ENCODE data around the gene ANXA11. TPM values are rescaled to one million over a fixed set of nuclear protein-coding genes. Genes with fewer than 3 reads are reported as not detected.

The ANXA11 gene
- total RNA-seq, result 5.5 TPM

DNA sequence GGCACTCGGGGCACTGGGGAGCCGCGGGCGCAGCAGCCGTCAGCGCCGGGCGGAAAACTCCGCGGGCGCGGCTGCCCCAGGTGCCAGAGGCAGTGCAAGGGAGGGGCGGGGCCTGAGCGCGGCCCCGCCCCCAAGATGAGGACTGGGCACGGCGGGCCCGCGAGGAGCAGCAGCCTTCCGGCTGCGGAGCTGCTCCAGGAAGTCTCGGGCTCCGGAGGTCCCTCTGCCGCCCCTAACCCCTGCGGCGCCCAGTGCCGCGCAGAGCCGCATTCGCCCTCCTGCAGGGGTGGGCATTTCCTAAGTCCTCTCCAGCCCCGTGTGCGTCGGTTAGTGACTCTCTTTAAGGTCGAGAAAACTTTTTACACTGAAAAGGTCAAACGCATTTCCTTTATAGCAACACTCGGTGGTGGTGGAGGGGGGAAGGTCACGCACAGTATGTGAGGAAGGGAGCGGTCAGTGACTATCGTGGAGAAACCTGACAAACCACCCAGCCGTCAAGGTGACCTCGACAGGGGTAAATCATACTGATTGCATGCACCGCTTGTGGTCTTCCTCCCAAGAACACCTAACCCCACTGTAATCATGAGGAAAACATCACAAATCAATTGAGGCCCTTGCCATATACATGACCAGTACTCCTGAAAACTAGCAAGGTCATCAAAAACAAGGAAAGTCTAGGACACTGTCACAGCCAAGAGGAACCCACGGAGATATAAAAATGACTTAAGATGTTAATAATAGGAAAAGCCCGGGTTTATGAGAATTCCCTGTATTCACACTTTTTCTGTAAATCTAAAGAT is at the start of gene ANXA11:
Gene ANXA11, minus strand, starts transcription at position 61 of the 800 bp plus-strand sequence. CDS start 32,676 bp downstream, outside the sequence.

DNA sequence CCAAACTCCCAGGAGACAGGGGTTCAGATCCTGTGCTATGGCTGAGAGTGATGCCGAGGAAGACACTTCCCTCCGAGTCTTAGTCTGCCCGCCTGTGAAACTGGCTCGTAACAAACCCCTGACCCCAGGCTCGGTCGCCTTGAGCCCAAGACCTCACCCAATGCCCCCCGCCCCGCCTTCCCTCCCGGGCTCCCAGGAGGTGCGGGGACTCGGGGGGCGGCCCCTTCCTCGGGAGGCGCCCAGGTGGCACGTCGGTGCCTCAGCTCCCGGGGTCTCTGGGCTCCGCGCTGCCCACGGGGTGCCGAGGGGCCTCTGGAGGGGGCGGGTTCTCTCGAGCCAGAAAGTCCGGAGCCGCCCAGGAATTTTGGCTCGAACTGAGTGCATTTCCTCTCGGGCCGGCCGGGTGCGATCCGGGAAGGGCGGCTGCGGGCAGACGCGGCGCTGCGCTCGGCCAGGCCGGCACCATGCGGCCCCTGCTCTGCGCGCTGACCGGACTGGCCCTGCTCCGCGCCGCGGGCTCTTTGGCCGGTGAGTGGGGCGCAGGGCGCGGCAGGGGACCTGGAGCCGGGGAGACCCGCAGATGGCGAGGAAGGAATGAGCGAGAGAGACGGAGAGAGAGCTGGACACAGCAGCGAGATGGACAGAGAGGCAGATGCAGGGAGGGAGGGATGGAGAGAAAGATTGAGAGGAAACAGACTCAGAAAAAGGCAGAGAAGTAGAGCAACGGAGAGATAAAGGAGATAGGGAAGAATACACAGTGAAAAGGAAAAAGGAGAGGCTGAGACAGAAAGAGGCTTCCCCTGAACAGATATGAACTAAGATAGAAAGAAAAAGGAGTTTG is 72.8 kb downstream of the ANXA11 start, which contains the start of gene PLAC9:
Gene PLAC9, plus strand, starts transcription at position 432 of the 841 bp plus-strand sequence. Its CDS starts 33 bp downstream, at position 465.

Small RNA genes lying within 50 kb of the gene (small RNA-seq; reads per million reads assigned to genes)
- gene RPS12P2, result not detected

Other genes with a start within 250 kb of the ANXA11 start
- gene TMEM254, start 126.9 kb downstream of the ANXA11 start, total RNA-seq, result 18.0 TPM
- gene PLAC9, start 72.8 kb downstream of the ANXA11 start, total RNA-seq, result 1.4 TPM
- not detected for gene MAT1A, start 84.1 kb upstream of the ANXA11 start, total RNA-seq
- 0.92 TPM for gene DYDC1, start 151.2 kb upstream of the ANXA11 start, total RNA-seq
- gene DYDC2, start 151.2 kb upstream of the ANXA11 start, total RNA-seq, result 9.9 TPM
- 68.3 TPM for gene PRXL2A, start 203.0 kb upstream of the ANXA11 start, total RNA-seq
- 15.0 TPM for gene TSPAN14, start 248.8 kb upstream of the ANXA11 start, total RNA-seq

Measured in diencephalon (tissue), 1 donor.